Measurements from ENCODE around the gene SNRK. TPM values are rescaled to one million over a fixed set of nuclear protein-coding genes. Genes with fewer than 3 reads are reported as not detected.

Gene SNRK
- total RNA-seq, 4 donors from 2014 or later = 74.5 to 121 (median 102) TPM

- TF ChIP-seq CTCF (IDR thresholded peaks at IDR 0.05; ENCODE audit: low read depth) = no peak
These were observed 107.8 kb downstream of the SNRK start for GRCh38 chr3:43394041-43394554.

DNA sequence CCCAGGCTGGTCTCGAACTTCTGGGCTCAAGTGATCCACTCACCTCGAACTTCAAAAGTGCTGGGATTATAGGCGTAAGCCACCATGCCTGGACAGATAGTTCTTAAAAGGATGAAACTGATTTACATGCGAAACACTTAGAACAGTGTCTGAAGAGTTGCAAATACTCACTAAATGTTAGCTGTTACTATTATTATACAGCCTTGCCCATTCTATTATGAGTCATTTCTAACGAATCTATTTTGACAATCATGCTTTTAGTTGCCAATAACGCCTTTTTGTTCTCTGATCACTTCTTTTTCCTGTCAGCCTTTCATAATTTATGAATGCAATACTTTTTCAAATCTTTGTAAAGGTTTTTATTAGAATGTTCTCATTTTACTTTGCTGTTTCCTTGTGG is 112.7 kb downstream of the SNRK start:
- TF ChIP-seq CTCF (IDR thresholded peaks at IDR 0.05; ENCODE audit: low read depth) = no peak

GRCh38 chr3:43400167-43400566 is 113.8 kb downstream of the SNRK start:
- no peak for TF ChIP-seq CTCF (IDR thresholded peaks at IDR 0.05; ENCODE audit: low read depth)

Other genes starting within 250 kb of the SNRK start
- 10 to 100 TPM in 2 of 4 donors, 1 to 10 TPM in 2; 6.8 to 16.3 (median 11.6) TPM for gene POMGNT2, start 180.5 kb upstream of the SNRK start, total RNA-seq